OCI-LY7 (cell line): Measurements from ENCODE around the gene LMOD3. TPM values are rescaled to one million over a fixed set of nuclear protein-coding genes. Genes with fewer than 3 reads are reported as not detected.

Experiments used
- BruUV-seq: library from RNA; stranded (reverse); fragments of 400-500 nt; replicated peaks from 2 replicates; lab custom pipeline; 2021; lab: Mats Ljungman, UMichigan
- CTCF ChIA-PET: fragments of 300-600 bp; sonication (Branson Sonifier 250); formaldehyde crosslinking; loops from one replicate; lab custom pipeline; 2022; ENCODE audit warnings: antibody characterized with exemption; ENCODE audit not compliant: unreplicated experiment; lab: Charles Lee
- POLR2A ChIA-PET: fragments of 300-600 bp; sonication (Branson Sonifier 250); formaldehyde crosslinking; loops from one replicate; lab custom pipeline; 2022; ENCODE audit warnings: antibody characterized with exemption; lab: Charles Lee
- DNase-seq: peaks from one replicate; pipeline ENCODE4 v3.0.0-alpha.2; 2015; ENCODE audit warnings: low spot score
- H2AFZ ChIP-seq: fragments of 200-600 bp; sonication (generic), shearing (Covaris generic); 2 replicates; pipeline ENCODE4 v1.6.1; 2014; ENCODE audit warnings: mild to moderate bottlenecking, antibody characterized with exemption, low read length, moderate library complexity
- H3K27ac ChIP-seq: fragments of 200-600 bp; sonication (generic); 2 replicates; pipeline ENCODE4 v1.5.1; 2014; ENCODE audit warnings: mixed run types, low read depth, mild to moderate bottlenecking, moderate library complexity, low read length, inconsistent platforms; ENCODE audit not compliant: poor library complexity, severe bottlenecking
- H3K36me3 ChIP-seq: fragments of 200-600 bp; sonication (generic); 2 replicates; pipeline ENCODE4 v1.6.1; 2014; ENCODE audit warnings: mild to moderate bottlenecking, antibody characterized with exemption, low read length, moderate library complexity, mixed read lengths; ENCODE audit not compliant: insufficient read depth
- H3K4me1 ChIP-seq: fragments of 200-600 bp; sonication (generic); 2 replicates; pipeline ENCODE4 v1.5.1; 2014; ENCODE audit warnings: mild to moderate bottlenecking, low read length; ENCODE audit not compliant: insufficient read depth, poor library complexity, severe bottlenecking
- H3K4me2 ChIP-seq: fragments of 200-600 bp; sonication (generic); 2 replicates; pipeline ENCODE4 v1.6.1; 2014; ENCODE audit warnings: mild to moderate bottlenecking, low read length
- H3K4me3 ChIP-seq: fragments of 200-600 bp; sonication (generic); 2 replicates; pipeline ENCODE4 v1.5.1; 2014; ENCODE audit warnings: mild to moderate bottlenecking, low read depth, low read length; ENCODE audit not compliant: poor library complexity, severe bottlenecking
- H3K79me2 ChIP-seq: fragments of 200-600 bp; sonication (generic); 2 replicates; pipeline ENCODE4 v1.6.1; 2016; ENCODE audit warnings: low read depth, mild to moderate bottlenecking, low read length, moderate library complexity, mixed read lengths; ENCODE audit not compliant: insufficient read depth
- H3K9me2 ChIP-seq: fragments of 200-600 bp; sonication (generic); 2 replicates; pipeline ENCODE4 v1.6.1; 2016; ENCODE audit warnings: mild to moderate bottlenecking, low read length, mixed read lengths; ENCODE audit not compliant: insufficient read depth
- H3K9me3 ChIP-seq: fragments of 200-600 bp; sonication (generic); 2 replicates; pipeline ENCODE4 v1.6.1; 2014; ENCODE audit warnings: mild to moderate bottlenecking, mixed run types, low read length, mixed read lengths
- H4K20me1 ChIP-seq: fragments of 200-600 bp; sonication (generic); 2 replicates; pipeline ENCODE4 v1.6.1; 2014; ENCODE audit warnings: mild to moderate bottlenecking, antibody characterized with exemption, low read length, moderate library complexity, mixed read lengths; ENCODE audit not compliant: insufficient read depth
- CTCF ChIP-seq: fragments of 200-600 bp; sonication (generic); conservative IDR thresholded peaks from 2 replicates; pipeline ENCODE4 v1.5.1; 2014; ENCODE audit warnings: mild to moderate bottlenecking, antibody characterized with exemption, low read length, moderate library complexity, mixed read lengths
- EZH2phosphoT487 ChIP-seq: fragments of 200-600 bp; sonication (generic); IDR thresholded peaks from 2 replicates; pipeline ENCODE4 v1.6.1; 2018; ENCODE audit warnings: low read depth, borderline replicate concordance, mild to moderate bottlenecking, mixed run types, antibody characterized with exemption, low read length, moderate library complexity, mixed read lengths
- intact Hi-C: fragments of 100-400 bp; cut with micrococcal nuclease; formaldehyde crosslinking; loops from one replicate; pipeline ENCODE4 v1.10.0; 2022; ENCODE audit not compliant: unreplicated experiment
- total RNA-seq, 2 experiments: library from RNA; depleted of rRNA in 1 of 2; stranded (reverse); fragments of >200 nt in 1 of 2; shearing (Covaris generic) in 1 of 2; gene quantifications; 2 replicates each; pipeline ENCODE4 v1.2.3, GENCODE V29; 2014 to 2022

LMOD3 gene
- total RNA-seq, 2 experiments from 2014 or later, result not detected

- Histone ChIP-seq H4K20me1 (no peaks in the 10 kb centered on the region), H3K4me3 (no peak overlapping the region), H2AFZ (peak overlapping the region; percentile 9; the same call in 1 of the 2 replicates), H3K36me3 (peaks cover 97% of the 10 kb centered on the region), H3K4me2 (peak overlapping the region; percentile 50), H3K9me2 (no peaks in the 10 kb centered on the region), H3K4me1 (peaks cover 13% of the 10 kb centered on the region), H3K9me3 (no peaks in the 10 kb centered on the region), H3K27ac (peak overlapping the region; percentile 52), H3K79me2 (no peaks in the 10 kb centered on the region)
- intact Hi-C loops, result loop anchor here (2.0 kb wide), 1 partner anchor 20 kb away; no protein-coding TSS in a partner anchor
- ChIA-PET CTCF (no interaction called here), POLR2A (interaction anchor here (0.5 to 3.0 kb wide), 7 partner anchors 9 to 552 kb away, joined by 3 to 13 read pairs (median 7); partner anchors contain the start of genes ARL6IP5 and UBA3)
- no TSS peak for BruUV-seq
- TF ChIP-seq EZH2phosphoT487, result no peak
- no peak for TF ChIP-seq CTCF
- peak; percentile 65 for DNase-seq
These were observed 64.0 kb downstream of the LMOD3 start for GRCh38 chr3:69058180-69058946.

Other genes starting within 250 kb of the LMOD3 start
- gene TAFA4, start 190.0 kb downstream of the LMOD3 start, total RNA-seq (2014; rRNA removed; shearing (Covaris generic)), result not detected in 2 replicates
- gene TAFA4, start 190.0 kb downstream of the LMOD3 start, total RNA-seq (2022), result not detected in 2 replicates
- 3.6 and 5.9 TPM in 2 replicates for gene EOGT, start 108.9 kb downstream of the LMOD3 start, total RNA-seq (2014; rRNA removed; shearing (Covaris generic))
- 8.7 and 10.8 TPM in 2 replicates for gene EOGT, start 108.9 kb downstream of the LMOD3 start, total RNA-seq (2022)
- 16.6 and 20.8 TPM in 2 replicates for gene TMF1, start 70.3 kb downstream of the LMOD3 start, total RNA-seq (2014; rRNA removed; shearing (Covaris generic))
- gene TMF1, start 70.3 kb downstream of the LMOD3 start, total RNA-seq (2022), result 29.0 and 29.4 TPM in 2 replicates
- 66.5 and 78.8 TPM in 2 replicates for gene UBA3, start 42.2 kb downstream of the LMOD3 start, total RNA-seq (2014; rRNA removed; shearing (Covaris generic))
- 70.2 and 70.8 TPM in 2 replicates for gene UBA3, start 42.2 kb downstream of the LMOD3 start, total RNA-seq (2022)
- 18.5 and 28.9 TPM in 2 replicates for gene ARL6IP5, start 37.7 kb downstream of the LMOD3 start, total RNA-seq (2014; rRNA removed; shearing (Covaris generic))
- gene ARL6IP5, start 37.7 kb downstream of the LMOD3 start, total RNA-seq (2022), result 25.9 and 26.7 TPM in 2 replicates